Measurements from ENCODE around the gene IRF2BPL.

Gene IRF2BPL

GRCh38 chr14:76984787-76985375 is 43.6 kb downstream of the IRF2BPL start:
- peak; percentile 71 for FAIRE-seq
- no peak for DNase-seq (ENCODE audit: insufficient read length, low spot score)
- 0 out of 2 replicates have a peak, but pooled peaks have one; percentile 3 for TF ChIP-seq SPI1 (IDR thresholded peaks at IDR 0.05; ENCODE audit: low read depth, low read length)
- no peak for TF ChIP-seq POU2F2 (IDR thresholded peaks at IDR 0.05; ENCODE audit: low read depth, low read length)

GRCh38 chr14:76984297-76984696 is 44.2 kb downstream of the IRF2BPL start:
- no peak for TF ChIP-seq POLR2A (IDR thresholded peaks at IDR 0.05; ENCODE audit: low read depth, low read length)
- TF ChIP-seq PAX5 (IDR thresholded peaks at IDR 0.05; ENCODE audit: insufficient read depth, low read length, severe bottlenecking) = no peak
- no peak for TF ChIP-seq SPI1 (IDR thresholded peaks at IDR 0.05; ENCODE audit: low read depth, low read length)
- no peak for TF ChIP-seq POLR2AphosphoS5 (IDR thresholded peaks at IDR 0.05; ENCODE audit: low read depth, low read length)
- TF ChIP-seq POU2F2 (IDR thresholded peaks at IDR 0.05; ENCODE audit: low read depth, low read length) = no peak
- TF ChIP-seq TAF1 (IDR thresholded peaks at IDR 0.05; ENCODE audit: low read depth, low read length) = no peak
- DNase-seq (ENCODE audit: insufficient read length, low spot score) (no peak), FAIRE-seq (no peak)

GRCh38 chr14:76981670-76982069 is 46.8 kb downstream of the IRF2BPL start:
- DNase-seq (ENCODE audit: insufficient read length, low spot score) (no peak), FAIRE-seq (no peak)
- TF ChIP-seq POU2F2 (IDR thresholded peaks at IDR 0.05; ENCODE audit: low read depth, low read length) (no peak), TAF1 (IDR thresholded peaks at IDR 0.05; ENCODE audit: low read depth, low read length) (no peak), PAX5 (IDR thresholded peaks at IDR 0.05; ENCODE audit: insufficient read depth, low read length, severe bottlenecking) (no peak), POLR2AphosphoS5 (IDR thresholded peaks at IDR 0.05; ENCODE audit: low read depth, low read length) (no peak), POLR2A (IDR thresholded peaks at IDR 0.05; ENCODE audit: low read depth, low read length) (no peak), SPI1 (IDR thresholded peaks at IDR 0.05; ENCODE audit: low read depth, low read length) (no peak)

GRCh38 chr14:76977793-76978720 is 50.5 kb downstream of the IRF2BPL start:
- peak; percentile 90 for FAIRE-seq
- DNase-seq (ENCODE audit: insufficient read length, low spot score) = peak; percentile 74
- TF ChIP-seq SPI1 (IDR thresholded peaks at IDR 0.05; ENCODE audit: low read depth, low read length) = peak; percentile 66; the same call in 1 of the 2 replicates
- TF ChIP-seq POLR2AphosphoS5 (IDR thresholded peaks at IDR 0.05; ENCODE audit: low read depth, low read length) = no peak
- TF ChIP-seq TAF1 (IDR thresholded peaks at IDR 0.05; ENCODE audit: low read depth, low read length) = 0 out of 2 replicates have a peak, but pooled peaks have one; percentile 16
- no peak for TF ChIP-seq POU2F2 (IDR thresholded peaks at IDR 0.05; ENCODE audit: low read depth, low read length)
- no peak for TF ChIP-seq PAX5 (IDR thresholded peaks at IDR 0.05; ENCODE audit: insufficient read depth, low read length, severe bottlenecking)
- TF ChIP-seq POLR2A (IDR thresholded peaks at IDR 0.05; ENCODE audit: low read depth, low read length) = peak; percentile 59

- FAIRE-seq = no peak
- TF ChIP-seq TAF1 (IDR thresholded peaks at IDR 0.05; ENCODE audit: low read depth, low read length) (no peak), POLR2A (IDR thresholded peaks at IDR 0.05; ENCODE audit: low read depth, low read length) (no peak), POU2F2 (IDR thresholded peaks at IDR 0.05; ENCODE audit: low read depth, low read length) (no peak), PAX5 (IDR thresholded peaks at IDR 0.05; ENCODE audit: insufficient read depth, low read length, severe bottlenecking) (no peak), POLR2AphosphoS5 (IDR thresholded peaks at IDR 0.05; ENCODE audit: low read depth, low read length) (no peak), SPI1 (IDR thresholded peaks at IDR 0.05; ENCODE audit: low read depth, low read length) (no peak)
These were observed 52.1 kb downstream of the IRF2BPL start for GRCh38 chr14:76976240-76977005.

GRCh38 chr14:76975812-76976211 is 52.7 kb downstream of the IRF2BPL start:
- TF ChIP-seq TAF1 (IDR thresholded peaks at IDR 0.05; ENCODE audit: low read depth, low read length) = no peak
- TF ChIP-seq POLR2AphosphoS5 (IDR thresholded peaks at IDR 0.05; ENCODE audit: low read depth, low read length) = no peak
- no peak for TF ChIP-seq PAX5 (IDR thresholded peaks at IDR 0.05; ENCODE audit: insufficient read depth, low read length, severe bottlenecking)
- TF ChIP-seq SPI1 (IDR thresholded peaks at IDR 0.05; ENCODE audit: low read depth, low read length) = no peak
- no peak for TF ChIP-seq POLR2A (IDR thresholded peaks at IDR 0.05; ENCODE audit: low read depth, low read length)
- TF ChIP-seq POU2F2 (IDR thresholded peaks at IDR 0.05; ENCODE audit: low read depth, low read length) = no peak
- FAIRE-seq (no peak), DNase-seq (ENCODE audit: insufficient read length, low spot score) (no peak)

More at GRCh38 chr14:76976240-76977005, 52.1 kb downstream of the IRF2BPL start:
- DNase-seq (ENCODE audit: insufficient read length, low spot score) = no peak

- DNase-seq (ENCODE audit: insufficient read length, low spot score) (no peak), FAIRE-seq (no peak)
- TF ChIP-seq TAF1 (IDR thresholded peaks at IDR 0.05; ENCODE audit: low read depth, low read length) (no peak), POU2F2 (IDR thresholded peaks at IDR 0.05; ENCODE audit: low read depth, low read length) (no peak), PAX5 (IDR thresholded peaks at IDR 0.05; ENCODE audit: insufficient read depth, low read length, severe bottlenecking) (no peak), SPI1 (IDR thresholded peaks at IDR 0.05; ENCODE audit: low read depth, low read length) (no peak)
These were observed 53.5 kb downstream of the IRF2BPL start for GRCh38 chr14:76975051-76975450.
